ENCODE measurements around the gene AFF4.

Gene AFF4

DNA sequence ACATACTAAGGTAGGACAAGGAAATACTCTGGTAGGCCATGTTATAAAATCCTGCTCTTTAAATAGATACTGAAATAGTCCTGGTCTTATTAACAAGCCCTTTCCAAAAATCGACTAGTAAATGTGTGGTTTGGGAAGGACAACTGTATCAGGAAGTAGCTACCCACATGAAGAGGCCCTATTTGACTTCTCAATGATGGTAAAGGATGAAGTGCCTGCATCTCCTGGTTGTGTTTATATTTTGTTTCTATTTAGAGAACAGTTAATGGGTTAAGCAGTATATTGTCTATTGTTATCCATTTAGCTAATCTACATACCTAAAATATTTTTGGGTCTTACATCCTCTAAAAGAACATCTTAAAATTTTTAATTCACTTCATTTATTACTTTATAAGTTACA, 109.6 kb downstream of the AFF4 start:
- DNase-seq (ENCODE audit: low spot score): no peak

GRCh38 chr5:132853323-132853722, 110.1 kb downstream of the AFF4 start:
- no peak for DNase-seq (ENCODE audit: low spot score)

DNA sequence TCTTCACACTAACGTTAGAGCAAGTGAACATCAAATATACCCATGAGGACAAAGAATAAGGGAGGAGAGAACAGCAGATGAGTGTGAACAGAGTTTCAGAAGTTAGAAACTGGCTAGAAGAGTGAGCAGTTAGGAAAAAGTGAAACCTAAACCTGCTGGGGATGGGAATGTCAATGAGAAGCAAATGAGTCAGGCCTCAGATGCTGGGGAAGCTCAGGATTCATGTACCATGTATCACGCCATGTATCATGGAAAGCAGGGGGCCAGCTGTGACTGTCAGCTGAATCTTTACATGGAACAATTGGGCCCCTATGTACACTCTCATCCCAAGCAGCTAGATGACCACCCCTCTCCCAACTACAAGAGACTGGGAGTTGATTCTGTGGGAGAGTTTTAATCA, 113.4 kb downstream of the AFF4 start:
- no peak for DNase-seq (ENCODE audit: low spot score)

DNA sequence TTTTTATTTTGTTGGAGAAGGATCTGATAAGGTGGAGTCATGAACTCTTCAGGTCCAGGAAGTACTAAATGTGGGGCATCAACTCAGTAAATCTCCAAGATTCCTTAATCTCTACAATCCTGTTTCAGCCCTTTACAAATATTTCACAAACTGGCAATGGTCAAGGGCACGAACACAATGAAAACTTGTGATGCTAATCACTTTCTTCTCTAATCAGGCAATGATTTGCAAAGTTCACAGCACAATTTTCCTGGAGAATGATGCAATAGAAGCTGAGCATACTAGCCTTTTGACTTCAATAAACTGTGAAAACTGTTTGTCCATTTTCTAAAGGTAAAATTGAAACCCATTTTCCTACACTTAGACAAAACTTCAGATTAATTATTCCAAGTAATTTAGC, 114.1 kb downstream of the AFF4 start:
- no peak for DNase-seq (ENCODE audit: low spot score)

- no peak for DNase-seq (ENCODE audit: low spot score)
These were observed 115.2 kb downstream of the AFF4 start for GRCh38 chr5:132848270-132848669.

GRCh38 chr5:132841305-132841704, 122.1 kb downstream of the AFF4 start:
- DNase-seq (ENCODE audit: low spot score): no peak

DNA sequence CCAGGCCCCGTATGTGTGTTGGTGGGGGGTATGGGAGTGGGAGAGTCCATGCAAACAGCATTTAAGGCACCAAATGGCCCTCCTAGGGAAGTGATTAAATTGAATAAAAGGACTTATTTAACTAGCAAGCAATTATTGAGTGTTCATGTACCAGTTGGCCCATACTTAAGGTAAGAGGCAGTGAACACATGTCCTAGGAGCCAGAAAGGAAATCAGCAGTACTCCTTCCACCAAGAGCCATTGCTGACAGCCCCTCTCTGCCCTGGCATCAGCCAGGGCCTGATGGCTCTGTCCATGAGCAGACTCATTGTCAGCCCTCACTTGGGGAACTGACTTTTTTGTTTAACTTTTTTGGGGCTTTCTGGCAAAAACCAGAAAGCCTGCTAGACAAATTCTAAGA, 122.5 kb downstream of the AFF4 start:
- no peak for DNase-seq (ENCODE audit: low spot score)

GRCh38 chr5:132840313-132840712, 123.1 kb downstream of the AFF4 start:
- DNase-seq (ENCODE audit: low spot score): no peak

DNA sequence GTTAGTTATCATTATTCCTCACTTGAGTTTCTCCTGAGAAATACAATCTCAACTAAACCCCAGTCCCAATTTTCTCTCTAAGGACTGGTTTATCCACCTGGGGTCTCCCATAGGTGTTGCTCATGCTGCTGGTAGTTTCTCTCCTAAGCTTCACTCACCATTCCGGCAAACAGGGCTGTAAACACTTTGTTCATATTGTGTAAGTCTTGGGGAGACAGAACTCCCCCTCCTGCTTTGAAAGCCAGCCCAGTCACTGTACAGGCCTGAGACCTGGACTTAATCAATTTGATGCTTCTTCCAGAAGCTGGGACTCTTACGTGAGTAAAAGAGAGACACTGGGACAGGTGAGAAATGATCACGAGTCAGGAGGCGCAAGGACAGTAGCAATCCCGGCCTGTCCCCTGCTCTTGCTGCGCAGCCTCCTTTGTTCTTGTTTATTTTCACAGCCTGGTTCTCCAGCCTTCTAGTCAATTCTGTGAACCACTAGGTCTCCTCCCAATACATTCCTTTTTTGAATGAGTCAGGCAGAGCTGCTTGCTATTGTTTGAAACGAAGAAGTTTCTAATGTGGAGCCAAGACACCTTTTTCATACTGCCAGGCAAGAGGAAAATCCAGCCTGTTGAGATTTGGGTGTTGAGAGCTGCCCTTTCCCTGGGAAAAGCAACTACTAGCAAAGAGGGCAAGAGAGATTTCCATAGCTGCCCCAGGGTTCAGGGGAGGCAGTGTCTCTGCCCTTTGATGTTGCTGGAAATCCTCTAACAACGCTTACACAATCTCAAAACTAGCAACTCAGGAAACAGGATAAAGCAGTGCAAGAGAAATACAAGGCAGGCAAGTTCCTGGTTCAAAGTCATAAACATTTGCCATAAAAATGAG, 123.8 kb downstream of the AFF4 start:
- no peak for DNase-seq (ENCODE audit: low spot score)

GRCh38 chr5:132838516-132839282, 124.7 kb downstream of the AFF4 start:
- no peak for DNase-seq (ENCODE audit: low spot score)

DNA sequence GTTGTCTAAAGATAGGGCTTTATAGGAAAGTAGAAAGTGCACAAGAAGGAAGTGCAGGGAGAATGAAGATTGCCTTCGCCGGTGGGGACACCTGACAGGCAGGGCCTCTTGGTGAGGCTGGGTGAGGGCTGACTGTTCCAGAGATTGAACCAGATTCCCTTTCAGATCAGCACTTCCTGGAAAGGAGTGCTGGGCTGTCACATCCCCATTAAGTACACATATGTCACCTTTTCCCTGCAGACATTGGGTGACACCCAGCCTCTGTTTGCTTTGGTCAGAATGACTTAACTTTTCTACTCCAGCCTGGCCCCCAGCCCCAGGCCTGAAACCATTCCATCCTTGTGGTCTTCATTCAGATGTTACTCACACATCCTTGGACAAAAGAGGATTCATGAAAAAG, 125.6 kb downstream of the AFF4 start:
- DNase-seq (ENCODE audit: low spot score): peak; percentile 48

DNA sequence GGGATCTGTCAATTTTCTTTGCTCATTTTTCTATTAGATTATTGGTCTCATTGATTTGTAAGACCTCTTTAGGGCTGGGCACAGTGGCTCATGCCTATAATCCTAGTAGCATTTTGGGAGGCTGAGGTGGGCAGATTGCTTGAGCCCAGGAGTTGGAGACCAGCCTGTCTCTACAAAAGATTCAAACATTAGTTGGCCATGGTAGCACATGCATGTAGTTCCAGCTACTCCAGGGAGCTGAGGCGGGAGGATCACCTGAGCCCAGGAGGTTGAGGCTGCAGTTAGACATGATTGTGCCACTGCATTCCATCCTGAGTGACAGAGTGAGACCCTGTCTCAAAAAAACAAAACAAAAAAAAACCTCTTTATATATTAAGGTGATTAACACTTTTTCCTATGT, 126.6 kb downstream of the AFF4 start:
- DNase-seq (ENCODE audit: low spot score): no peak

DNA sequence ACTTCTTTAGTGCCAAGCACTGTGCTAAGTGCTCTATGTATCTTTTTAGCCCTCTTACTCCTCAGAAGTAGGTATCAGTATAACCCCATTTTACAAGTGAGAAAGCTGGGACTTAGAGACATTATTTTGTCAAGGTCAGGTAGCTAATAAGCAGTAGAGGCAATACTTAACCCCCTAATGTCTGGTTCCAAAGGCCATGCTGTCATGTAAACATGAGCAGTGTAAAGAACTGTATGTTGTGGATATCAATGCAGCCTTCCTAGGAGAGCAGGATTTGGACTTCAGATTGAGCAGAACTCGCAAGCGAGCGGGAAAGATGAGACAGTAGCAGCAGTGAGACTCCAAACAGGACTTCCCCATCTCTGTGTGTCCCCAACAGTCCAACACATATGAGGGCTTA, 129.4 kb downstream of the AFF4 start:
- DNase-seq (ENCODE audit: low spot score): no peak

DNA sequence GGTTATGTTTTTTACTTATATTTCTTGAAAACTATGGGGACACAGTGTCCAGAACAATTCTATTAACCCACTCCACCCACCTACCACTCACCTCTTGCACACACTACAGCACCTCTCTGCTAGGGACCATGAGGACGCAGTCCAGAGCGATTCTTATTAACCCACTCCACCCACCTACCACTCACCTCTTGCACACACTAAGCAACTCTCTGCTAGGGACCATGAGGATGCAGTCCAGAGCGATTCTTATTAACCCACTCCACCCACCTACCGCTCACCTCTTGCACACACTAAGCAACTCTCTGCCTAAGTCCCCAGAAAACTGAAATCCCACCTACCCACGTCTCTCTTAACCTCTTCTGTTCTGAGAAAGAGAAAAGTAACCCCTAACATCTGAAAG, 130.8 kb downstream of the AFF4 start:
- DNase-seq (ENCODE audit: low spot score): no peak

GRCh38 chr5:132831095-132831860, 132.2 kb downstream of the AFF4 start:
- DNase-seq (ENCODE audit: low spot score): no peak

- peak; percentile 81 for DNase-seq (ENCODE audit: low spot score)
These were observed 132.9 kb downstream of the AFF4 start, which contains the start of gene SHROOM1 for GRCh38 chr5:132830436-132831094. Gene SHROOM1, minus strand, starts transcription at chr5:132830647. Its CDS starts 4,507 bp downstream, at chr5:132826140.

- peak; percentile 86 for DNase-seq (ENCODE audit: low spot score)
These were observed 133.5 kb downstream of the AFF4 start for GRCh38 chr5:132829742-132830435.

DNA sequence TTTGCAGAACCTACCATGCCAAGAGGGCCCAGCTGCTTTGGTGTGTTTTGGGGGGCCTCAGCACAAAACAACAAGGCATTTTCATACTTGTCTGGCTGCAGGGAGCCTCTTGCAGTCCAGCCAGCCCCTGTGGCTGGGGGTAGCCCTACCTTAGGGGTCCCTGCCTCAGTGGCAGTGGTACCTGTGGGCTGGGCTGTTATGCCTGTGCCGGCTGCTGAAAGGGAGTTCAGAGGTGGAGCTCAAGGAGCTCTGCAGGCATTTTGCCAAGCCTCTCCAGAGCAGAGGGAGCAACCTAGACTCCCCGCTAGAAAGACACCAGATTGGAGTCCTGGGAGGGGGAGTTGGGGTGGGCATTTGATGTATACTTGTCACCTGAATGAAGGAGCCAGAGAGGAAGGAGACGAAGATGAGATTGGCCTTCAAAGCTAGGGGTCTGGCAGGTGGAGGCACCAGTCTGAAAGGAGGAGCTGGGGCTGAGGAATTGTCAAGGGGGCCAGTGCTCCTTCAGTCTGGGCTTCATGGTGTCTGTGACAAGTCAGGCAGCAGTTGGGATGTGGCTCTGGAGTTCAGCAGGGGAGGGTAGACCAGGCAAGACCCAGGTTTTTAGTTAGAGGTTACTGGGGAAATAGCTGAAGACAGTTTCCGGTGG, 134.5 kb downstream of the AFF4 start:
- DNase-seq (ENCODE audit: low spot score): no peak

GRCh38 chr5:132827943-132828673, 135.3 kb downstream of the AFF4 start:
- no peak for DNase-seq (ENCODE audit: low spot score)

Measured in LoVo (cell line).